Effector memory CD8-positive, alpha-beta T cell (primary cell): ENCODE measurements around the gene DGKD.

ENCODE experiments used
- ATAC-seq: fragments of 150-1000 bp; cut with Tn5 transposase; replicated peaks from 2 replicates; pipeline ENCODE4 v1.10.0; 2021; ENCODE audit warnings: mild to moderate bottlenecking, moderate library complexity
- DNase-seq, 3 experiments: peaks; one replicate each; pipeline ENCODE4 v3.0.0; 2021
- H3K27ac Mint-ChIP-seq, 2 donors: one replicate each; pipeline ENCODE4 v1.8.0; 2022; ENCODE audit warnings: mild to moderate bottlenecking in 2 of 2, mixed read lengths in 2 of 2, moderate library complexity in 2 of 2
- H3K27me3 Mint-ChIP-seq, 2 donors: one replicate each; pipeline ENCODE4 v1.8.0; 2022; ENCODE audit warnings: mixed read lengths in 2 of 2
- H3K36me3 Mint-ChIP-seq: one replicate; pipeline ENCODE4 v1.8.0; 2022; ENCODE audit warnings: mild to moderate bottlenecking, moderate library complexity, mixed read lengths; ENCODE audit not compliant: insufficient read depth
- H3K4me1 Mint-ChIP-seq, 2 donors: one replicate each; pipeline ENCODE4 v1.8.0; 2022; ENCODE audit warnings: low read depth in 2 of 2, mixed read lengths in 2 of 2
- H3K4me3 Mint-ChIP-seq, 2 donors: one replicate each; pipeline ENCODE4 v1.8.0; 2022; ENCODE audit warnings: mild to moderate bottlenecking in 2 of 2, mixed read lengths in 2 of 2, moderate library complexity in 2 of 2
- H3K9me3 Mint-ChIP-seq, 2 donors: one replicate each; pipeline ENCODE4 v1.8.0; 2022; ENCODE audit warnings: mixed read lengths in 2 of 2

DGKD gene

GRCh38 chr2:233495503-233496496 lies 141.5 kb downstream of the DGKD start:
- H3K9me3 Mint-ChIP-seq = no peaks in the 10 kb centered on the region
- no peaks in the 10 kb centered on the region for H3K27me3 Mint-ChIP-seq

DNA sequence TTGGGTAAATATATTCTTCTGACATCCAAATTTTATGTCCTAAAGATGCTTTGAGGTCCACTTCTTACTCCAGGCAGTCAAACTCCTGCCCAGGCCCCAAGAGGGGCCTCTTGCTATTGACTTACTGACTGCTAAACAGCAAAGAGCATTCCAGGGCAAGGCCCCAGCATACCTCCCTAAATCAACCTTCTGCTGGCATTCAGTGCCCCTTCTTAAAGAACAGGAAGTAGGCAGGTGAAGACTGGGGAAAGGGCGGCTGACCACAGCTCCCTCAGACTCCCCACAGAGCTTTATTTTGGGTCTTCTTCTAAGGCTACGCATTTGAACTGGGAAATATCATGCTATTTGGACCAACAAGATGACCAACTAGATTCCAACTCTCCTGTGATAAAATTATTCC lies 143.4 kb downstream of the DGKD start:
- peaks cover 9% of the 10 kb centered on the region for H3K36me3 Mint-ChIP-seq
- ATAC-seq (no peak), DNase-seq (no peak)
- H3K27me3 Mint-ChIP-seq = no peaks in the 10 kb centered on the region
- no peaks in the 10 kb centered on the region for H3K4me1 Mint-ChIP-seq
- H3K4me3 Mint-ChIP-seq = no peak overlapping the region
- peaks cover 3 to 5% of the 10 kb centered on the region in 2 donors for H3K9me3 Mint-ChIP-seq
- no peak overlapping the region for H3K27ac Mint-ChIP-seq

More at GRCh38 chr2:233495503-233496496, 141.5 kb downstream of the DGKD start:
- Mint-ChIP-seq H3K36me3 (peaks cover 7% of the 10 kb centered on the region), H3K4me1 (no peaks in the 10 kb centered on the region), H3K4me3 (no peak overlapping the region), H3K27ac (no peak overlapping the region)
- DNase-seq (no peak), ATAC-seq (no peak)

DNA sequence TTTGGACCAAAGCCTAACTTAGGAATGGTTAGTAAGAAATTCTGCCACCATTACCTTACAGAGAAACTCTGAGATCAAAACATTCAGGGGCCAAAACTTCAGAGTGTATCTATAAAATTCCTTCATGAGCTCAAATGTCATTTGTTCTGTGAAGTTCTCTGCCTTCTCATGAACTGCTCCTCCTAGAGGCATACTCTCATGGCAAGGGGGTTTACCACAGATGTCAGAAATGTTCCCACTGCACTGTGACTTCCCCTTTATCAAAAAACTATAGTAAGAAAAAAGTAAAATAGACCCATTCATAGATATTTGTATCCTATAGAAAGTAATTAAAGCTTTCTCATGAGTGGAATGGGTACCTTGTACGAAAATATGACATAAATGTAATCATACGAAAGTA lies 143.8 kb downstream of the DGKD start:
- H3K4me3 Mint-ChIP-seq = no peak overlapping the region
- no peak overlapping the region for H3K27ac Mint-ChIP-seq
- DNase-seq (no peak), ATAC-seq (no peak)
- no peaks in the 10 kb centered on the region for H3K4me1 Mint-ChIP-seq
- peaks cover 7 to 8% of the 10 kb centered on the region in 2 donors for H3K9me3 Mint-ChIP-seq
- H3K36me3 Mint-ChIP-seq = peaks cover 11% of the 10 kb centered on the region
- H3K27me3 Mint-ChIP-seq = no peaks in the 10 kb centered on the region

DNA sequence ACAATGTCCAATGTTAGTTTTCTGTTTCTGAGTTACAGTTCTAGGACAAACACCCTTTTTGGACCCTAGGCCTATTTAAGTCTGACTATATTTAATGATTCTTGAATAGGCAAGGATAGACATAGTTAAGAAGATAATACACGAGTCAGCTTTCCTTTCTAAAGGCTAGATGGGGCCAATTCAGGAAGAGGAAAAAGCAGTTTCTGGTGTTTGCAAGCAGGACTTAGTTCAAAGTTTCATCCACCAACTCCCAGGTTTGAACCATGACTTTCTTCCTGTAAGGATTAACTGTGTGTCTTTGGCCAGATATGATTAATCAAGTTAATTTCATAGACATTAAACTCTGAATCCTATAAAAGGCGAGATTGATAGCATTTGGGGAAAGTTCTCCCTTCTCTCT lies 145.6 kb downstream of the DGKD start:
- peaks cover 8% of the 10 kb centered on the region in 2 donors for H3K9me3 Mint-ChIP-seq
- no peak overlapping the region for H3K4me3 Mint-ChIP-seq
- no peaks in the 10 kb centered on the region for H3K4me1 Mint-ChIP-seq
- DNase-seq (no peak), ATAC-seq (no peak)
- H3K27ac Mint-ChIP-seq = no peak overlapping the region
- H3K27me3 Mint-ChIP-seq = no peaks in the 10 kb centered on the region
- peaks cover 11% of the 10 kb centered on the region for H3K36me3 Mint-ChIP-seq

DNA sequence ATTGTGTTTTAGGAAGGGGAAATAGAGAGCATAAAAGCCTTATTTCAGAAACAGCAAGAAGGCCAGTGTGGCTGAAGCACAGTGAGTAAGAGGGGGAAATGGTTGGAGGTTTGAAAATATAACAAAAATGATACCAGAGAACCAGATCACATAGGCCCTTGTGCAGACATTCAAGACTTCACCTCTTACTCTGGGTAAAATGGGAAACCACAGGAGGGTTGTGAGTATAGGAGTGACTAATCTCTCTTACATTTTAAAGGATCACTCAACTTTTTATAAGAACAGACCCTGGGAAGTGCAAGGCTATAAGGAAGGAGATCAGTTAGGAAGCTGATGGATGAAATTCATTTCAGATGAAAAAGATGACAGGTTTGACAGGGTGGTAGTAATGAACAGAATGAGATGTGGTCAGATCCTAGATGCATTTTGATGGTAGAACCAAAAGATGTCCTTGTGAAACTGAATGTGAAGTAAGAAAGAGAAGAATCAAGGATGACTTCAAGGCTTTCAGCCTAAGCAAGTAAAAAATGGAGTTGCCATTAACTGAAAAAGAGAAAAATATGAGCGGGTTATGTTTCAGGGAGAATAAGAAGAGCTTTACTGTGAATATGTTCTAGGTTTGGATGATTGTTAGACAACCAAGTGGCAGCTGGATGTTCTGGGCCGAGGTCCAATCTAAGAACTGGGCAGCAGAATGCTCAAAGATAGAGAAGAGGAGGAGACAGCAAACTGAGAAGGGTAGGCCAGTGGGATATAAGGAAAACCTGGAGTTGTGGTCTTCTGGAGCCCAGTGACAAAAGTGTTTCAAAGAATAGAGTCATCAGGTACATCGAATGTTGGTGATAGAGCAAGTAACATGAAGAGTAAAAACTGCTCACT lies 147.1 kb downstream of the DGKD start:
- no peak overlapping the region for H3K27ac Mint-ChIP-seq
- no peak overlapping the region for H3K4me3 Mint-ChIP-seq
- H3K36me3 Mint-ChIP-seq = peaks cover 11% of the 10 kb centered on the region
- H3K4me1 Mint-ChIP-seq = no peaks in the 10 kb centered on the region
- H3K27me3 Mint-ChIP-seq = no peaks in the 10 kb centered on the region
- ATAC-seq (no peak), DNase-seq (no peak)
- peaks cover 8% of the 10 kb centered on the region in 2 donors for H3K9me3 Mint-ChIP-seq

DNA sequence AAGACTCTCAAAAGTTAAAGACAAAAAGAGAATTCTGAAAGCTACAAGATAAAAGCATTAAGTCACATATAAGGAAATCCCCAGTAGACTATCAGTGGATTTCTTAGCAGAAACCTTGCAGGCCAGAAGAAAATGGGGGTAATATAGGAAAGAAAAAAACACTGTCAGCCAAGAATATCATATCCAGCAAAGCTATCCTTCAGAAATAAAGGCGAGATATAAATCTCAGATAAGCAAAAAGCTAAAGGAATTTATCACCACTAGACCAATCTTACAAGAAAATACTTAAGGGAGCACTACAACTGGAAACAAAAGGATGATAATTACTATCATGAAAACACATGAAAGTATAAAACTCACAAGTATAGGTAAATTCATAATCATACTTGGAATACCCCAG lies 149.2 kb downstream of the DGKD start:
- no peaks in the 10 kb centered on the region for H3K27me3 Mint-ChIP-seq
- no peak overlapping the region for H3K27ac Mint-ChIP-seq
- H3K36me3 Mint-ChIP-seq = peaks cover 8% of the 10 kb centered on the region
- DNase-seq = no peak
- no peak overlapping the region for H3K4me3 Mint-ChIP-seq
- no peaks in the 10 kb centered on the region for H3K4me1 Mint-ChIP-seq
- ATAC-seq = no peak
- H3K9me3 Mint-ChIP-seq = peaks cover 8% of the 10 kb centered on the region in 2 donors

GRCh38 chr2:233503947-233504637 lies 149.8 kb downstream of the DGKD start:
- no peak overlapping the region for H3K27ac Mint-ChIP-seq
- H3K4me1 Mint-ChIP-seq = no peaks in the 10 kb centered on the region
- no peak for ATAC-seq
- peaks cover 8% of the 10 kb centered on the region in 2 donors for H3K9me3 Mint-ChIP-seq
- no peaks in the 10 kb centered on the region for H3K27me3 Mint-ChIP-seq
- peaks cover 7% of the 10 kb centered on the region for H3K36me3 Mint-ChIP-seq
- no peak overlapping the region for H3K4me3 Mint-ChIP-seq
- no peak for DNase-seq

DNA sequence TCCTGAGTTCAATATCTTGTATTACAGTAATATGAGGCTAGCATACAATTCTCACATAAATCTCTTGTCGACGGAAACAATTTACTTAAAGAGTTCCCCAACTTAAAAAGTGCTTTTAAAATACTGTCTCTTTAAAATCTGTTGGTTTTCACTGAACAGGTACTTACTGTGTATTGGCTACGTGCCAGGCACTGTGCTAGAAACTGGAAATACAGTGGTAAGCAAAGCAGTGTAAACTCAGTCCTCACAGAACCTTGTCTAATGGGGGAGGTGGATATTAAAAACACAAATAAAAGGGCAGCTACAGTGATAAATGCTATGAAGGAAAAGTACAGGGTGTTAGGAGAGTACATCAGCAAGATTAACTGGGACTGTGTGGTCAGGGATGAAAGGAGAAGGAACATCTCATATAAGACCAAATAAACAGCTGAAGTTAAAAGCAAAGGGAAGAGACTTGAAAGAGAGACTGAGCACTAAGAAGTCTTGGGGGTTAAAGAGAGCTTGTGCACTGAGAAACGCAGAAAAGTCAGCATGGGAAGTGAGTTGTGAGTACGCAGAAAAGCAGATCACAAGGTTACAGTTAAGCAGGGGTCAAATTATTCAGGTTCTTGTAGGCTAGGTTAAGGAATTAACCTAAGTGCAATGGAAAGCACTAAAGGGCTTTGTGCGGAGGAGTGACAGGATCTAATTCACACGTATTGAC lies 159.8 kb downstream of the DGKD start:
- ATAC-seq (no peak), DNase-seq (no peak)
- Mint-ChIP-seq H3K27ac (no peak overlapping the region), H3K9me3 (no peaks in the 10 kb centered on the region), H3K36me3 (no peaks in the 10 kb centered on the region), H3K27me3 (no peaks in the 10 kb centered on the region), H3K4me3 (no peak overlapping the region), H3K4me1 (no peaks in the 10 kb centered on the region)

DNA sequence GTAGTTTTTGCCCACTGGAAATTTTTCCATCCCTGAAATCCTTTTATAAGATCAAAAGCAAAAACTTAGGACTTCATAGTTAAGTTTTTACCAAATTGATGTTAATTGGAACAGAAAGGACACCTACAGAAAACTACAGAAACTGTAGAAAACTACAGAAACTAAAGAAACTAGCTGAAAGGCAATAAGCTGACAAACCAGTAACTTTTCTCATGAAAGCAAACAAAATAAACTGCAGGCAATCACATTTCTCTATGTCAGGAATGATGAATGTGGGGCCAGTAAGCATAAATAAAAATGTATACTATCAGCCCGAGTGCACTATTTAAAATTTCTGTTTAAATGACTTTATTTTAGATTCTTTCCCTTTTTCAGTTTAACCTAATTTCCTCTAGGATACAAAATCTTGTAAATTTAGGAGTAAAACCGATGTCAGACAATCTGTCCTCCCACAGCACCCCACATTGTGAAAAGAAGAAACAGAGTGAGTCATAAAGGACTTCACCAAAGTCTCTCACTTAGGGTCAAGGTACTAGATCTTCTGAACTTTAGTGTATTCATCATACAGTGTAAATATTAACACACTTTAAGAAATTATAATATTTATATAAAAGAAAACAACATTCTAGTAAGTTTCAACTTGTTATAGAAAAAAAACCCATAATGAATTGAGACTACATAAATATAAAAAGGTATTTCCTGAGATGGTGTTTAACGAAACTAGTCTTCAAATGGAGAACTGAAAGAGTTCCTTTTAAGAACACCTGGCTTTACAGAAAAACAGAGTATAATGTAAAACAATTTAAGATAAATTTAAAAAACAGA lies 165.7 kb downstream of the DGKD start:
- Mint-ChIP-seq H3K36me3 (peaks cover 5% of the 10 kb centered on the region), H3K9me3 (no peaks in the 10 kb centered on the region), H3K27ac (no peak overlapping the region), H3K27me3 (no peaks in the 10 kb centered on the region), H3K4me3 (no peak overlapping the region), H3K4me1 (no peaks in the 10 kb centered on the region)
- DNase-seq = no peak
- ATAC-seq = no peak
